PFSK-1 (cell line): ENCODE measurements around the gene LDHA.

Experiments
- FOXP2 ChIP-seq: optimal IDR thresholded peaks from 2 replicates; pipeline ENCODE3; 2011; ENCODE audit warnings: borderline replicate concordance, control low read depth, inconsistent platforms; ENCODE audit not compliant: insufficient read depth; ENCODE audit errors: extremely low read length, extremely low read depth
- POLR2AphosphoS5 ChIP-seq: IDR thresholded peaks from 2 replicates; pipeline ENCODE4 v1.6.1; 2012; ENCODE audit warnings: low read depth, mild to moderate bottlenecking, control low read depth, low read length, moderate library complexity
- SIN3A ChIP-seq: IDR thresholded peaks from 2 replicates; pipeline ENCODE4 v1.6.1; 2012; ENCODE audit warnings: mild to moderate bottlenecking, low read length, moderate library complexity, borderline replicate concordance; ENCODE audit not compliant: insufficient read depth
- TAF1 ChIP-seq: IDR thresholded peaks from 2 replicates; pipeline ENCODE4 v1.6.1; 2012; ENCODE audit warnings: low read length, control low read depth, borderline replicate concordance; ENCODE audit not compliant: insufficient read depth
- TF ChIP-seq, protein P1 (sequence below), 2 experiments: IDR thresholded peaks; 2 replicates each; pipeline versions ENCODE4 v1.6.1 to v1.8.0; 2011 to 2012; ENCODE audit warnings: low read depth in 2 of 2, low read length in 2 of 2, control low read depth in 1 of 2, inconsistent platforms in 1 of 2, mild to moderate bottlenecking in 1 of 2, moderate library complexity in 1 of 2; ENCODE audit not compliant: insufficient read depth in 1 of 2

The LDHA gene

DNA sequence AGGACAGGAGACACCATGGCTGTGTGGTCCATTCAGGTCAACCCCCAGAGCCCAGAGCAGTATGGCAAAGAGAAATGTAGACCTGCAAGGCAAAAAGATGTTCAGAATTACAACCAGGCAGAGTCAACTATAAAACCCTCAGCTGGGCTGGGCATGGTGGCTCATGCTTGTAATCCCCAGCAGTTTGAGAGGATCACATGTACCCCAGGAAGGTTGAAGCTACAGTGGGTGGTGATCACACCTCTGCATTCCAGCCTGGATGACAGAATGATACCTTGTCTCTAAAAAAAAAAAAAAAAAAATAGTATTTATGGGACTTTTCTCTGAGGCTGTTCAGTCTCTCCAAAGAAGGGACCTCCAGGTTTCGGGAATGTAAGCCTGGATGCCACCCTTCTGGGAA is 18.4 kb upstream of the LDHA start:
- TF ChIP-seq SIN3A (no peak), FOXP2 (no peak), TAF1 (no peak), POLR2AphosphoS5 (no peak)
- TF ChIP-seq, protein P1, sequence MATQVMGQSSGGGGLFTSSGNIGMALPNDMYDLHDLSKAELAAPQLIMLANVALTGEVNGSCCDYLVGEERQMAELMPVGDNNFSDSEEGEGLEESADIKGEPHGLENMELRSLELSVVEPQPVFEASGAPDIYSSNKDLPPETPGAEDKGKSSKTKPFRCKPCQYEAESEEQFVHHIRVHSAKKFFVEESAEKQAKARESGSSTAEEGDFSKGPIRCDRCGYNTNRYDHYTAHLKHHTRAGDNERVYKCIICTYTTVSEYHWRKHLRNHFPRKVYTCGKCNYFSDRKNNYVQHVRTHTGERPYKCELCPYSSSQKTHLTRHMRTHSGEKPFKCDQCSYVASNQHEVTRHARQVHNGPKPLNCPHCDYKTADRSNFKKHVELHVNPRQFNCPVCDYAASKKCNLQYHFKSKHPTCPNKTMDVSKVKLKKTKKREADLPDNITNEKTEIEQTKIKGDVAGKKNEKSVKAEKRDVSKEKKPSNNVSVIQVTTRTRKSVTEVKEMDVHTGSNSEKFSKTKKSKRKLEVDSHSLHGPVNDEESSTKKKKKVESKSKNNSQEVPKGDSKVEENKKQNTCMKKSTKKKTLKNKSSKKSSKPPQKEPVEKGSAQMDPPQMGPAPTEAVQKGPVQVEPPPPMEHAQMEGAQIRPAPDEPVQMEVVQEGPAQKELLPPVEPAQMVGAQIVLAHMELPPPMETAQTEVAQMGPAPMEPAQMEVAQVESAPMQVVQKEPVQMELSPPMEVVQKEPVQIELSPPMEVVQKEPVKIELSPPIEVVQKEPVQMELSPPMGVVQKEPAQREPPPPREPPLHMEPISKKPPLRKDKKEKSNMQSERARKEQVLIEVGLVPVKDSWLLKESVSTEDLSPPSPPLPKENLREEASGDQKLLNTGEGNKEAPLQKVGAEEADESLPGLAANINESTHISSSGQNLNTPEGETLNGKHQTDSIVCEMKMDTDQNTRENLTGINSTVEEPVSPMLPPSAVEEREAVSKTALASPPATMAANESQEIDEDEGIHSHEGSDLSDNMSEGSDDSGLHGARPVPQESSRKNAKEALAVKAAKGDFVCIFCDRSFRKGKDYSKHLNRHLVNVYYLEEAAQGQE (IDR thresholded peaks at IDR 0.05; ENCODE audit: insufficient read depth in 1 of 2, low read depth in 2 of 2, low read length in 2 of 2): no peak

DNA sequence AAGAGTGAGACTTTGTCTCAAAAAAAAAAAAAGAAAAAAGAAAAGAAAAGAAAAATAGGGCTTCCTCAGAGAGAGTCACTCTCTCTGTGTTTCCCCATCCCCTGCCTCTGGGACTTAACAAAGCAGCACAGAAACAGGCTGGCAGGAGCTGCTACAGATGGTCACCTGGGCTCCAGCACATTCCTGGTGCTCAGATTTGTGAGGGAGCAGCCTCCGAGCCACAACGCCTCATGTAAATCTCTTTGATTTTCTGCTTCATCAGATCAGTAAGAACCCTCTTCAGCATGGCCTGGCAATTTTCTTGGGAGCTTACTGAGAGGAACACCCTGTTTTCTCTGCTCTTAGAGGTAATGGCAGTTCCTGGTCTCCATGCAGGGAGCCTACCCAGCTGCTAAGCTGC is 15.2 kb upstream of the LDHA start:
- TF ChIP-seq POLR2AphosphoS5 (no peak), SIN3A (no peak), FOXP2 (no peak), TAF1 (no peak)
- TF ChIP-seq, protein P1 (IDR thresholded peaks at IDR 0.05; ENCODE audit: insufficient read depth in 1 of 2, low read depth in 2 of 2, low read length in 2 of 2): no peak

DNA sequence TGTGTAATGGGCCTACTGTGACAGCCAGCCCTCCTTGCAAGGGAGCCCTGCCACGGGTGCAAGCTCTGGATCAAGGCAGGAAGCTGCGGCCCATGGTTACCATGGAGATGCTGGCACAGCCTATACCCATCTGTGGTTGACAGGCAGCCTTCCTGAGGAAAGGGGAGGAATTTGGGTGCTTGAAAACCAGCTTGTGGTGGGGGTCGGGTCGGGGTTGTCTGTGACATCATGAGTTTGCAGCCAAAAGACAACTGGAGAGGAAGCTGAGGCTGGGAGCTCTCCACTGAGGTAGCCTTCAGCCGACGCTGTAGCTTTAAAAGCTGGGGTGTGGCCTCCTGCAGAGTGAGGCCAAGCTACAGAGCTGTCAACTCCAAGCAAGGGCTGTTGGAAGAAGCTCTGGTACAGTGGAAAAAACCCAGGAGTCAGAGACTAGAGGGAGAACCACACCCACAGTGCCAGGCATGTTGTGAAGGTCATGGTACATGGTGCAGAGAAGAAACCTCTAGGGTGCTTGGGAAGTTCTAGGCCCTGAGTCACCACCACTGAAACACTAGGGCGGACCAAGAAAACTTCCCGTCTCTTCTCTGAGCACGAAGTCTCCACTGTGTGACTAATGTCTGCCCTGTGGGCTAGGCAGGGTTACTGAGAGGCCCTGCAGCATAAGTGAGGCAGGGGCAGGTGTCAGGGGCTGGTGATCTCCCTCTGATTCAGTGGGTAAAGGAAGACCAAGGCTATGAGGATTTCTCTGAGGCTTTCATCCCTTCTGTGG is 10.8 kb upstream of the LDHA start:
- TF ChIP-seq, protein P1 (IDR thresholded peaks at IDR 0.05; ENCODE audit: insufficient read depth in 1 of 2, low read depth in 2 of 2, low read length in 2 of 2): no peak
- TF ChIP-seq TAF1: no peak
- TF ChIP-seq SIN3A: no peak
- no peak for TF ChIP-seq POLR2AphosphoS5
- TF ChIP-seq FOXP2: no peak

DNA sequence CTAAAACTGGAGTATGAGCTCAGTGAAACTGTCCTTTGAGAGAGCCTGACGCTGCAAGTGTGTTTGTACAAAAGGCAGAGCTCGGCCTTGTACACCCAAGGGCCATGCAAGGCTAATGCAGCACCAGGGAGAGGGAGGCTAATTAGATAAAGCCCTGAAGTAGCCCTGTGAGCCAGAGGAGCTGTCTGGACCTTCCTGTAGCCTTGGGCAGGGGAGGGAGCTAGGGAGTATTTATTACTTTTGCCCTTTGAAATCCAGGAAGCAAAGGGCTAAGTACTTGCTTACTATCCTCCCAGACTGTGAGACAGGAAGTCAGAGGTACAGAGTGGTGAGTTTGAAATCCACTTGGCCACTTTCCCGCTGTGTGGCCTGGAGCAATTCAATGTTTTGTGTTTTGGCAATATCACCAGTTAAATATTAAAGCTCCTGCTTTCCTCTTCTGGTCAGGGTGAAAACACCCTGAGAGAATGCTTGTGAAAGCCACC is 10.2 kb upstream of the LDHA start:
- no peak for TF ChIP-seq FOXP2
- peak; percentile 57; the same call in 1 of the 2 replicates for TF ChIP-seq POLR2AphosphoS5
- TF ChIP-seq, protein P1 (IDR thresholded peaks at IDR 0.05; ENCODE audit: insufficient read depth in 1 of 2, low read depth in 2 of 2, low read length in 2 of 2): peak in 1 of 2 experiments; percentile 75; a peak in 1 of 4 replicates
- TF ChIP-seq SIN3A: peak; percentile 91; the same call in 1 of the 2 replicates
- 0 out of 2 replicates have a peak, but pooled peaks have one; percentile 41 for TF ChIP-seq TAF1
